HUDEP-2 (cell line): ENCODE results near the gene SPC24.
"Not testable (repeated sequence)": the region's sequence is repeated elsewhere in the genome, so short reads cannot be mapped to it uniquely, and the experiment has no call there.

ENCODE experiments used
- DNase-seq, 76 experiments: peaks; one replicate each; lab custom pipeline; 2025; ENCODE audit not compliant: unreplicated experiment in 76 of 76; lab: John Stamatoyannopoulos, UW

The SPC24 gene

GRCh38 chr19:11136400-11137101 lies 19.0 kb downstream of the SPC24 start:
- DNase-seq: no peak

DNA sequence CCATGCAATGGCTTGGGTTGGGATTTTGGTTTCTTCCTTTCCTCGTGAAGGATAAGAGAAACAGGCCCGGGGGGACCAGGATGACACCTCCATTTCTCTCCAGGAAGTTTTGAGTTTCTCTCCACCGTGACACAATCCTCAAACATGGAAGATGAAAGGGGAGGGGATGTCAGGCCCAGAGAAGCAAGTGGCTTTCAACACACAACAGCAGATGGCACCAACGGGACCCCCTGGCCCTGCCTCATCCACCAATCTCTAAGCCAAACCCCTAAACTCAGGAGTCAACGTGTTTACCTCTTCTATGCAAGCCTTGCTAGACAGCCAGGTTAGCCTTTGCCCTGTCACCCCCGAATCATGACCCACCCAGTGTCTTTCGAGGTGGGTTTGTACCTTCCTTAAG lies 24.1 kb downstream of the SPC24 start:
- DNase-seq: no peak

DNA sequence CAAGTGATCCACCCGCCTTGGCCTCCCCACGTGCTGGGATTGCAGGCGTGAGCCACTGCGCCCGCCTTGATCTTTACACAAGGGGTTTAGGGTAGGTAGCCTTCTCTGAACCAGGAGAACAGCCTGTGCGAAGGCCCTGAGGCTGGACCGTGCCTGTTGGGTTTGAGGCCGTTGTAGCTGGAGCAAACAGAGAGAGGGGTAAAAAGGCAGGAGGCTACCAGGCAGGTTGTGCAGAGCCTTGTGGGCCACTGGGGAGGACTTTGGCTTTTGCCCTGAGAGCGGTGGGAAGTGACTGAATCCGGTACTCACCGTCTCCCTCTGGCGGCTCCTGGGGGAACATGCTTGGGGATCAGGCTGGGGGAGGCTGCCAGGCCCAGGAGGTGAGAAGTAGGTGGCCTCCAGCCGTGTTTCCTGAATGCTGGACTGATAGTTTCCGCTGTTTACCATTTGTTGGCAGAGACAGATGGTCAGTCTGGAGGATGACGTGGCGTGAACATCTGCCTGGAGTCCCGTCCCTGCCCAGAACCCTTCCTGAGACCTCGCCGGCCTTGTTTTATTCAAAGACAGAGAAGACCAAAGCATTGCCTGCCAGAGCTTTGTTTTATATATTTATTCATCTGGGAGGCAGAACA lies 24.6 kb downstream of the SPC24 start:
- peak in 66 of 76 experiments; percentile 16 to 82 (median 63) for DNase-seq

DNA sequence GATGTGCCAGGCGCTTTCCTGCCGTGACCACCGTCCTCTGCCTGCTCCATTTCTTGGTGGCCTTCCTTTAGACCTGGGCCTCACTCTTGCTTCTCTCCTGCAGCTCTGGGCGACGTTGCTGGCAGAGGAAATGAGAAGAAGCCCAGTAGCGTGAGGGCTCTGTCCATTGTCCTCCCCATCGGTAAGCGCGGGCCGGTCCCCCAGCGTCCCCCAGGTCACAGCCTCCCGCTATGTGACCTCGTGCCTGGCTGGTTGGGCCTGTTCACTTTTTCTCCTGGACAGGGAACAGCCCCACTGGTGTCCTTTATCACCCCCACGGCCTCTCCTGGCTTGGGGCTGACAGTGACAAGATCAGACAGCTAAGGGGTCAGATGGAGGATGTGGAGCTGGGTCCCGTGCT lies 27.7 kb downstream of the SPC24 start:
- no peak for DNase-seq

GRCh38 chr19:11125994-11126685 lies 29.4 kb downstream of the SPC24 start:
- DNase-seq: peak in 63 of 76 experiments; percentile 15 to 80 (median 59)

DNA sequence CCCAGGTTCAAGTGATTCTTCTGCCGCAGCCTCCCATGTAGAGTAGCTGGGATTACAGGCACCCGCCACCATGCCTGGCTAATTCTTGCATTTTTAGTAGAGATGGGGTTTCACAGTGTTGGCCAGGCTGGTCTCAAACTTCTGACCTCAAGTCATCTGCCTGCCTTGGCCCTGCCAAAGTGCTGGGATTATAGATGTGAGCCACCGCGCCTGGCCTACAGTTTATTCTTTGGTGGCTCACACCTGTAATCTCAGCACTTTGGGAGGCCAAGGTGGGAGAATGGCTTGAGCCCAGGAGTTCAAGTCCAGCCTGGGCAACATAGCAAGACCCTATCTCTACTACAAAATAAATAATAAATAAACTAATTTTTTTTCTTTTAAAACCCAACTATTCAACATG lies 31.4 kb downstream of the SPC24 start:
- DNase-seq: not testable (repeated sequence)

DNA sequence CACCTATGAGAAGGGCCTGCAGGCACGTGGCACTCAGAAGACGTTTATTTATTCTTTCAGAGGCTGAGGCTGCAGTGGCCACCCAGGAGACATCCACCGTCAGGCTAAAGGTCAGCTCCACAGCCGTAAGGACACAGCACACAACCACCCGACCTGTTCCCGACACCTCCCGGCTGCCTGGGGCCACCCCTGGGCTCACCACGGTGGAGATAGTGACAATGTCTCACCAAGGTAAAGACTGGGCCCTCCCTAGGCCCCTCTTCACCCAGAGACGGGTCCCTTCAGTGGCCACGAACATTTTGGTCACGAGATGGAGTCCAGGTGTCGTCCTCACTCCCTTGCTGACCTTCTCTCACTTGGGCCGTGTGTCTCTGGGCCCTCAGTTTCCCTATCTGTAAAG lies 32.5 kb downstream of the SPC24 start:
- DNase-seq: no peak

GRCh38 chr19:11121963-11122362 lies 33.6 kb downstream of the SPC24 start:
- DNase-seq: not testable (repeated sequence)

DNA sequence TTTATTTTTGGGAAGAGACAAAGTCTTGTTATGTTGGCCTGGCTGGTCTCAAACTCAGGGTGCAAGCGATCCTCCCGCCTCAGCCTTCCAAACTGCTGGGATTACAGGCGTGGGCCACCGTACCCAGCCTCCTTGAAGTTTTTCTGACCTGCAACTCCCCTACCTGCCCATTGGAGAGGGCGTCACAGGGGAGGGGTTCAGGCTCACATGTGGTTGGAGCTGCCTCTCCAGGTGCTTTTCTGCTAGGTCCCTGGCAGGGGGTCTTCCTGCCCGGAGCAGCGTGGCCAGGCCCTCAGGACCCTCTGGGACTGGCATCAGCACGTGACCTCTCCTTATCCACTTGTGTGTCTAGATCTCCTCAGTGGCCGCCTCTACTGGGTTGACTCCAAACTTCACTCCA lies 39.1 kb downstream of the SPC24 start:
- DNase-seq: no peak

- DNase-seq: no peak
Observed at GRCh38 chr19:11115895-11116446, 39.6 kb downstream of the SPC24 start.

- no peak for DNase-seq
Observed at GRCh38 chr19:11115042-11115441, 40.5 kb downstream of the SPC24 start.

GRCh38 chr19:11113140-11113708 lies 42.4 kb downstream of the SPC24 start:
- DNase-seq: no peak

DNA sequence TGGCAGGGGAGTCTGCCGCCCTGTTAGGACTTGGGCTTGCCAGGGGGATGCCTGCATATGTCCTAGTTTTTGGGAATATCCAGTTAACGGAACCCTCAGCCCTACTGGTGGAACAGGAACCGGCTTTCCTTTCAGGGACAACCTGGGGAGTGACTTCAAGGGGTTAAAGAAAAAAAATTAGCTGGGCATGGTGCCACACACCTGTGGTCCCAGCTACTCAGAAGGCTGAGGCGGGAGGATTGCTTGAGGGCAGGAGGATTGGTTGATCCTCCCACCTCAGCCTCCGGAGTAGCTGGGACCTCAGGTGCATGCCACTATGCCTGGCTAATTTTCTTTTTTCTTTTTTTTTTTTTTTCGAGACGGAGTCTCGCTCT lies 43.8 kb downstream of the SPC24 start:
- no peak for DNase-seq

DNA sequence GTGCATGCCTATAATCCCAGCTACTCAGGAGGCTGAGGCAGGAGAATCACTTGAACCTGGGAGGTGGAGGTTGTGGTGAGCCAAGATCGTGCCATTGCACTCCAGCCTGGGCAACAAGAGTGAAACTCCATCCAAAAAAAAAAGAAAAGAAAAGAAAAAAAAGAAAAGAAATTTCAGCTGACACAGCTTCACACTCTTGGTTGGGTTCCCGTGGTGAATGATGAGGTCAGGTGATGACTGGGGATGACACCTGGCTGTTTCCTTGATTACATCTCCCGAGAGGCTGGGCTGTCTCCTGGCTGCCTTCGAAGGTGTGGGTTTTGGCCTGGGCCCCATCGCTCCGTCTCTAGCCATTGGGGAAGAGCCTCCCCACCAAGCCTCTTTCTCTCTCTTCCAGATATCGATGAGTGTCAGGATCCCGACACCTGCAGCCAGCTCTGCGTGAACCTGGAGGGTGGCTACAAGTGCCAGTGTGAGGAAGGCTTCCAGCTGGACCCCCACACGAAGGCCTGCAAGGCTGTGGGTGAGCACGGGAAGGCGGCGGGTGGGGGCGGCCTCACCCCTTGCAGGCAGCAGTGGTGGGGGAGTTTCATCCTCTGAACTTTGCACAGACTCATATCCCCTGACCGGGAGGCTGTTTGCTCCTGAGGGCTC lies 44.3 kb downstream of the SPC24 start:
- no peak for DNase-seq

DNA sequence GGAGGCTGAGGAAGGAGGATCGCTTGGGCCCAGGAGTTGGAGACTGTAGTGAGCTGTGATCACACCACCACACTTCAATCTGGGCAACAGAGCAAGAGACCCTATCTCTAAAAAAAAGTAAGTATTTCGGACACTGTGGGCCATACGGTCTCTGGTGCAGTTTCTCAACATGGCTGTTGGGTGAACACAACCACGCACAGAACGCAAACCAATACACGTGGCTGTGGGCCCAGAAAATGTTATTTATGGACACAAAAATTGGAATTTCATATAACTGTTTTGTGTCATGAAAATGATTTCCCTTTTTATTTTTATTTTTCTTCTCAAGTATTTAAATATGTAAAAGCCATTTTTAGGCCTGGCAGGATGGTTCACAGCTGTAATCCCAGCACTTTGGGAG lies 46.8 kb downstream of the SPC24 start:
- no peak for DNase-seq

- DNase-seq: no peak
Observed at GRCh38 chr19:11106477-11106876, 49.1 kb downstream of the SPC24 start.

DNA sequence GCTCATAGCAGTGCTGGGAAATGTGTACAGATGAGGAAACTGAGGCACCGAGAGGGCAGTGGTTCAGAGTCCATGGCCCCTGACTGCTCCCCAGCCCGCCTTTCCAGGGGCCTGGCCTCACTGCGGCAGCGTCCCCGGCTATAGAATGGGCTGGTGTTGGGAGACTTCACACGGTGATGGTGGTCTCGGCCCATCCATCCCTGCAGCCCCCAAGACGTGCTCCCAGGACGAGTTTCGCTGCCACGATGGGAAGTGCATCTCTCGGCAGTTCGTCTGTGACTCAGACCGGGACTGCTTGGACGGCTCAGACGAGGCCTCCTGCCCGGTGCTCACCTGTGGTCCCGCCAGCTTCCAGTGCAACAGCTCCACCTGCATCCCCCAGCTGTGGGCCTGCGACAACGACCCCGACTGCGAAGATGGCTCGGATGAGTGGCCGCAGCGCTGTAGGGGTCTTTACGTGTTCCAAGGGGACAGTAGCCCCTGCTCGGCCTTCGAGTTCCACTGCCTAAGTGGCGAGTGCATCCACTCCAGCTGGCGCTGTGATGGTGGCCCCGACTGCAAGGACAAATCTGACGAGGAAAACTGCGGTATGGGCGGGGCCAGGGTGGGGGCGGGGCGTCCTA lies 50.5 kb downstream of the SPC24 start:
- DNase-seq: no peak

GRCh38 chr19:11103667-11104066 lies 51.9 kb downstream of the SPC24 start:
- DNase-seq: not testable (repeated sequence)

- DNase-seq: no peak
Observed at GRCh38 chr19:11102944-11103343, 52.6 kb downstream of the SPC24 start.

DNA sequence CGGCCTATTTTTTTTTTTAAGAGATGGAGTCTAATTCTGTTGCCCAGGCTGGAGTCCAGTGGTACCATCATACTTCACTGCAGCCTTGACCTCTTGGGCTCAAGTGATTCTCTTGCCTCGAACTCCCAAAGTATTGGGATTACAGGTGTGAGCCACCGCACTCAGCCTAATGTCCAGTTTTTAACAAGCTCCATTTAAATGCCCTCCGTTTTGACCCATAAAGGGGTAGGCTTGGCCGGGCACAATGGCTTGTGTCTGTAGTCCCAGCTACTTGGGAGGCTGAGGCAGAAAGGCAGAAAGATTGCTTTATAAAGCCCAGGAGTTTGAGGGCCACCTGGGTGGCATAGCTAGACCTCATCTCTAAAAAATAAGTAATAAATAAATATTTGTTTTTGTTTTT lies 54.5 kb downstream of the SPC24 start:
- no peak for DNase-seq
